ENCODE measurements around the gene BTBD9.

The BTBD9 gene

GRCh38 chr6:38220069-38220723 lies 419.5 kb downstream of the BTBD9 start:
- DNase-seq = no peak

GRCh38 chr6:38218235-38218634 lies 421.5 kb downstream of the BTBD9 start:
- DNase-seq = no peak

- DNase-seq = no peak
Observed at GRCh38 chr6:38216451-38216850, 423.3 kb downstream of the BTBD9 start.

GRCh38 chr6:38215651-38216311 lies 423.9 kb downstream of the BTBD9 start:
- DNase-seq = no peak

GRCh38 chr6:38215225-38215624 lies 424.5 kb downstream of the BTBD9 start:
- no peak for DNase-seq

GRCh38 chr6:38214159-38214558 lies 425.6 kb downstream of the BTBD9 start:
- no peak for DNase-seq

GRCh38 chr6:38213251-38213658 lies 426.5 kb downstream of the BTBD9 start:
- DNase-seq = no peak

- no peak for DNase-seq
Observed at GRCh38 chr6:38212579-38212978, 427.1 kb downstream of the BTBD9 start.

GRCh38 chr6:38212116-38212515 lies 427.6 kb downstream of the BTBD9 start:
- DNase-seq = no peak

- no peak for DNase-seq
Observed at GRCh38 chr6:38209371-38210260, 430.1 kb downstream of the BTBD9 start.

- DNase-seq = no peak
Observed at GRCh38 chr6:38208028-38208427, 431.7 kb downstream of the BTBD9 start.

GRCh38 chr6:38207375-38207774 lies 432.4 kb downstream of the BTBD9 start:
- DNase-seq = no peak

GRCh38 chr6:38198219-38198618 lies 441.5 kb downstream of the BTBD9 start:
- no peak for DNase-seq

- DNase-seq = no peak
Observed at GRCh38 chr6:38195113-38195635, 444.6 kb downstream of the BTBD9 start.

- no peak for DNase-seq
Observed at GRCh38 chr6:38194589-38194988, 445.1 kb downstream of the BTBD9 start.

- DNase-seq = no peak
Observed at GRCh38 chr6:38194282-38194572, 445.5 kb downstream of the BTBD9 start.

GRCh38 chr6:38193481-38194281 lies 446.0 kb downstream of the BTBD9 start:
- DNase-seq = no peak

- DNase-seq = no peak
Observed at GRCh38 chr6:38193051-38193450, 446.7 kb downstream of the BTBD9 start.

GRCh38 chr6:38192487-38192886 lies 447.2 kb downstream of the BTBD9 start:
- DNase-seq = no peak

GRCh38 chr6:38192011-38192410 lies 447.7 kb downstream of the BTBD9 start:
- DNase-seq = no peak

- DNase-seq = no peak
Observed at GRCh38 chr6:38191418-38191817, 448.3 kb downstream of the BTBD9 start.

- no peak for DNase-seq
Observed at GRCh38 chr6:38188677-38189335, 450.9 kb downstream of the BTBD9 start.

All from effector CD4-positive, alpha-beta T cell (primary cell).